ENCODE measurements around the gene DOCK4. TPM values are rescaled to one million over a fixed set of nuclear protein-coding genes. Genes with fewer than 3 reads are reported as not detected.

DOCK4 gene
- total and polyA plus RNA-seq, 4 donors, result 2.9 to 94.3 (median 20.0) TPM

GRCh38 chr7:112076324-112076723 is 129.9 kb downstream of the DOCK4 start:
- Histone ChIP-seq H3K4me1 (ENCODE audit: control insufficient read depth in 1 of 2, insufficient read depth in 2 of 2, low read length in 2 of 2) (no peaks in the 10 kb centered on the region), H3K27ac (ENCODE audit: low read depth in 1 of 2, low read length in 2 of 2) (no peak overlapping the region), H3K27me3 (ENCODE audit: control insufficient read depth in 1 of 2, insufficient read depth in 2 of 2, low read length in 1 of 2) (no peaks in the 10 kb centered on the region), H3K36me3 (ENCODE audit: control insufficient read depth in 1 of 2, insufficient read depth in 2 of 2, low read length in 1 of 2) (no peaks in the 10 kb centered on the region), H3K9me3 (ENCODE audit: control insufficient read depth, low read length) (peaks cover 2% of the 10 kb centered on the region), H3K4me3 (ENCODE audit: low read length in 2 of 2) (no peak overlapping the region)
- ATAC-seq (ENCODE audit: low FRiP score), result no peak
- no peak for DNase-seq
- intact Hi-C loops (cut with DNase I), result no loop called here

- Histone ChIP-seq H3K9me3 (ENCODE audit: control insufficient read depth, low read length) (no peaks in the 10 kb centered on the region), H3K27ac (ENCODE audit: low read depth in 1 of 2, low read length in 2 of 2) (no peak overlapping the region), H3K4me1 (ENCODE audit: control insufficient read depth in 1 of 2, insufficient read depth in 2 of 2, low read length in 2 of 2) (no peaks in the 10 kb centered on the region), H3K27me3 (ENCODE audit: control insufficient read depth in 1 of 2, insufficient read depth in 2 of 2, low read length in 1 of 2) (no peaks in the 10 kb centered on the region), H3K4me3 (ENCODE audit: low read length in 2 of 2) (no peak overlapping the region), H3K36me3 (ENCODE audit: control insufficient read depth in 1 of 2, insufficient read depth in 2 of 2, low read length in 1 of 2) (no peaks in the 10 kb centered on the region)
- ATAC-seq (ENCODE audit: low FRiP score) (no peak), DNase-seq (no peak)
- intact Hi-C loops (cut with DNase I), result no loop called here
These were observed 131.7 kb downstream of the DOCK4 start for GRCh38 chr7:112074464-112074863.

DNA sequence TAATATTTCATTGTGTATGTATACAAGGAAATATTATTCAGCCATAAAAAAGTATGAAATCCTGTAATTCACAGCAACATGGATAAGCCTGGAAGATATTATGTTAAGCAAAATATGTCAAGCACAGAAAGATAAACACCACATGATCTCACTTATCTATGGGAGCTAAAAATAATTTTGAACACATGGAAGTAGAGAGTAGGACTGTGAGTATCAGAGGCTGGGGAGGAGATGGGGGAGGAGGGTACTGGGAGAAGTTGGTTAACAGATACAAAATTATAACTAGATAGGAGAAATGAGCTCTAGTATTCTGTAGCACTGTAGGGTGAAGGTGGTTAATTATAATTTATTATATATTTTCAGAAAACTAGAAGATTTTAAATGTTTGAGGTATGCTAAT is 132.7 kb downstream of the DOCK4 start:
- Histone ChIP-seq H3K27ac (ENCODE audit: low read depth in 1 of 2, low read length in 2 of 2) (no peak overlapping the region), H3K4me1 (ENCODE audit: control insufficient read depth in 1 of 2, insufficient read depth in 2 of 2, low read length in 2 of 2) (no peaks in the 10 kb centered on the region), H3K9me3 (ENCODE audit: control insufficient read depth, low read length) (no peaks in the 10 kb centered on the region), H3K36me3 (ENCODE audit: control insufficient read depth in 1 of 2, insufficient read depth in 2 of 2, low read length in 1 of 2) (no peaks in the 10 kb centered on the region), H3K27me3 (ENCODE audit: control insufficient read depth in 1 of 2, insufficient read depth in 2 of 2, low read length in 1 of 2) (no peaks in the 10 kb centered on the region), H3K4me3 (ENCODE audit: low read length in 2 of 2) (no peak overlapping the region)
- ATAC-seq (ENCODE audit: low FRiP score), result no peak
- no peak for DNase-seq
- intact Hi-C loops (cut with DNase I), result no loop called here

DNA sequence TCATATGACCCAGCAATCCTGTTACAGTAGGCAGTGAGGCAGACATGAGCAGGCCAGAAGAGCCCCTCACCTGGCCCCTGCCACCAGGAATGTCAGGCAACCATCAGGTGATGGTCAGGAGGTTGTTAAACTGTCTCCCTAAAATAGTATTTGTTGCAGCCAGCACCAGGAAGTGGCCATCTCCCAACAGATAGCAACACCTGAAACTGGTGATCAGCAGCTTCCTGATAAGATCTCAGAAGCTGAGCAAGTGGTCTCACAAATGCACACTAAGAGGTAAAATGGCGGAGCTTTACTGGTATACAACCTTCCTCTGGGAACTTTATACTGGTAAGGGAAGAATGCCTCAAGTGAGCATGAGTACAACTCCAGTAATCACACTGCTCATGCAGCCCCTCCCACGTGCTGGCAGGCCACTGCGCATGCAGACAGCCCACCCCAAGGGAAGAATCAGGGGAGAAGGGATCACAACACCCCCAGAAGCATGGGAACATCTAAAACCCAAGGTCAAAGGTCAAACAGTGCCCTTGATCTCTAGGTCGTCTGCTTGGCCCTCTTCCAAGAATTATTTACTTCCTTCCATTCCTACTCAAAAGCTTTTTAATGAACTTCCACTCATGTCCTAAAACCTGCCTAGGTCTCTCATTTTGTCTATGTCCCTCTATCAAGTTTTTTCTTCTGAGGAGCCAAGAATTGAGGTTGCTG is 133.5 kb downstream of the DOCK4 start:
- WGBS, 2 donors, result 76 to 77% methylated on average over 4 of the region's 4 CpGs
- intact Hi-C loops (cut with DNase I), result no loop called here
- Histone ChIP-seq H3K9me3 (ENCODE audit: control insufficient read depth, low read length) (no peaks in the 10 kb centered on the region), H3K4me3 (ENCODE audit: low read length in 2 of 2) (no peak overlapping the region), H3K27me3 (ENCODE audit: control insufficient read depth in 1 of 2, insufficient read depth in 2 of 2, low read length in 1 of 2) (no peaks in the 10 kb centered on the region), H3K36me3 (ENCODE audit: control insufficient read depth in 1 of 2, insufficient read depth in 2 of 2, low read length in 1 of 2) (no peaks in the 10 kb centered on the region), H3K27ac (ENCODE audit: low read depth in 1 of 2, low read length in 2 of 2) (no peak overlapping the region), H3K4me1 (ENCODE audit: control insufficient read depth in 1 of 2, insufficient read depth in 2 of 2, low read length in 2 of 2) (no peaks in the 10 kb centered on the region)
- DNase-seq (no peak), ATAC-seq (ENCODE audit: low FRiP score) (no peak)

DNA sequence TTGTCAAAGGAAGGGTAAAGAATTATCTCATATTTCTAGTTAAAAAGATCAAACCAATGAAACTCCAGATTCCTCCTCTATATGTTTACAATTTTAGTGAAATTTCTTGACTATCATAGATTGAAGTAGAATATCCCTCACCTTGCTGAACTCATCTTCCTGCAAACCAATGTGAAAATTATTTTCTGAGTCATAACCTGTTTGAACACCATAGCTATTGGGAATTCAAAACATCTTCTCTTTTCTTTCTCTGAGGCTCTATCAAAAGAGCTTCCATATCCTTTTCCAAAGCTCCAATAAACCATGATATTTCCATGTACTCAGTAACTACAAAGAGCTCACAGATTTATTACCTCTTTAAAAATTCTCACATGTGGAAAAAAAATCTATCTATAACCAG is 134.3 kb downstream of the DOCK4 start:
- DNase-seq, result no peak
- H3K4me1 ChIP-seq (ENCODE audit: control insufficient read depth in 1 of 2, insufficient read depth in 2 of 2, low read length in 2 of 2), result no peaks in the 10 kb centered on the region

GRCh38 chr7:112070674-112071256 is 135.4 kb downstream of the DOCK4 start:
- no peak for DNase-seq
- H3K4me1 ChIP-seq (ENCODE audit: control insufficient read depth in 1 of 2, insufficient read depth in 2 of 2, low read length in 2 of 2), result no peaks in the 10 kb centered on the region
- intact Hi-C loops (cut with DNase I), result no loop called here
- no peak for ATAC-seq (ENCODE audit: low FRiP score)
- WGBS, 2 donors, result 89 to 91% methylated on average over 5 of the region's 5 CpGs
- H3K4me3 ChIP-seq (ENCODE audit: low read length in 2 of 2), result no peak overlapping the region
- no peaks in the 10 kb centered on the region for H3K9me3 ChIP-seq (ENCODE audit: control insufficient read depth, low read length)
- no peaks in the 10 kb centered on the region for H3K36me3 ChIP-seq (ENCODE audit: control insufficient read depth in 1 of 2, insufficient read depth in 2 of 2, low read length in 1 of 2)
- no peaks in the 10 kb centered on the region for H3K27me3 ChIP-seq (ENCODE audit: control insufficient read depth in 1 of 2, insufficient read depth in 2 of 2, low read length in 1 of 2)
- no peak overlapping the region for H3K27ac ChIP-seq (ENCODE audit: low read depth in 1 of 2, low read length in 2 of 2)

More for the DNA sequence above, 134.3 kb downstream of the DOCK4 start:
- intact Hi-C loops (cut with DNase I), result no loop called here
- no peak overlapping the region for H3K27ac ChIP-seq (ENCODE audit: low read depth in 1 of 2, low read length in 2 of 2)
- no peak for ATAC-seq (ENCODE audit: low FRiP score)
- H3K36me3 ChIP-seq (ENCODE audit: control insufficient read depth in 1 of 2, insufficient read depth in 2 of 2, low read length in 1 of 2), result no peaks in the 10 kb centered on the region
- no peak overlapping the region for H3K4me3 ChIP-seq (ENCODE audit: low read length in 2 of 2)
- H3K9me3 ChIP-seq (ENCODE audit: control insufficient read depth, low read length), result no peaks in the 10 kb centered on the region
- H3K27me3 ChIP-seq (ENCODE audit: control insufficient read depth in 1 of 2, insufficient read depth in 2 of 2, low read length in 1 of 2), result no peaks in the 10 kb centered on the region

- no peak overlapping the region for H3K4me3 ChIP-seq (ENCODE audit: low read length in 2 of 2)
- H3K4me1 ChIP-seq (ENCODE audit: control insufficient read depth in 1 of 2, insufficient read depth in 2 of 2, low read length in 2 of 2), result no peaks in the 10 kb centered on the region
- peaks cover 0 to 1% of the 10 kb centered on the region in 2 donors for H3K27me3 ChIP-seq (ENCODE audit: control insufficient read depth in 1 of 2, insufficient read depth in 2 of 2, low read length in 1 of 2)
- H3K36me3 ChIP-seq (ENCODE audit: control insufficient read depth in 1 of 2, insufficient read depth in 2 of 2, low read length in 1 of 2), result no peaks in the 10 kb centered on the region
- ATAC-seq (ENCODE audit: low FRiP score) (no peak), DNase-seq (no peak)
- intact Hi-C loops (cut with DNase I), result no loop called here
- no peak overlapping the region for H3K27ac ChIP-seq (ENCODE audit: low read depth in 1 of 2, low read length in 2 of 2)
- no peaks in the 10 kb centered on the region for H3K9me3 ChIP-seq (ENCODE audit: control insufficient read depth, low read length)
- 93% methylated on average over 3 of the region's 3 CpGs for WGBS, 2 donors
These were observed 136.3 kb downstream of the DOCK4 start for GRCh38 chr7:112069879-112070321.

DNA sequence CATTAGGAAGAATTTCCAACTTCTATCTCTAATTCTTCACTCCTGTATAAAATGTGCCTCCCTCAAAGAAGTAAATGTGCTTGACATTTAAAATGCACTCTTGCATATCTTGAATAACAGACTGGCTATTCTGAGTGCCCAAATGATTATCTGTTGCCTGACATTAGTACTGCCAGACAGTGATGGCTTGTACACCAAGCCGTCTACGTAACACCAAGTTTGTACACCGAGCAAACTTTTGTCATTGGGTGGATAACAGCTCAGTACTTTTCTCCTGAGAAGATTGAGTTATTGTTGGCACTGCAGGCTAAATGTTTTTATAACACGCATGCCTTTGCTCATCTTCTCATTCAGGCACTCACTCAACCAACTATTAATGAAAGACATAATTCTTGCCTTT is 137.2 kb downstream of the DOCK4 start:
- no peaks in the 10 kb centered on the region for H3K9me3 ChIP-seq (ENCODE audit: control insufficient read depth, low read length)
- no peaks in the 10 kb centered on the region for H3K36me3 ChIP-seq (ENCODE audit: control insufficient read depth in 1 of 2, insufficient read depth in 2 of 2, low read length in 1 of 2)
- no peaks in the 10 kb centered on the region for H3K4me1 ChIP-seq (ENCODE audit: control insufficient read depth in 1 of 2, insufficient read depth in 2 of 2, low read length in 2 of 2)
- no peak overlapping the region for H3K4me3 ChIP-seq (ENCODE audit: low read length in 2 of 2)
- peaks cover 0 to 1% of the 10 kb centered on the region in 2 donors for H3K27me3 ChIP-seq (ENCODE audit: control insufficient read depth in 1 of 2, insufficient read depth in 2 of 2, low read length in 1 of 2)
- no peak for ATAC-seq (ENCODE audit: low FRiP score)
- H3K27ac ChIP-seq (ENCODE audit: low read depth in 1 of 2, low read length in 2 of 2), result no peak overlapping the region
- intact Hi-C loops (cut with DNase I), result no loop called here
- WGBS, 2 donors, result 82 to 84% methylated on average over 4 of the region's 4 CpGs
- DNase-seq, result no peak
